Esophagus (tissue), 2 donors: ENCODE data around the gene IRS2. TPM values are rescaled to one million over a fixed set of nuclear protein-coding genes. Genes with fewer than 3 reads are reported as not detected.

Source experiments
- H3K27ac ChIP-seq, 2 donors: one replicate each; pipeline ENCODE4 v1.5.1; 2013; ENCODE audit warnings: low read depth in 2 of 2, mild to moderate bottlenecking in 2 of 2, inconsistent platforms in 1 of 2, low read length in 1 of 2, moderate library complexity in 1 of 2
- H3K27me3 ChIP-seq, 2 donors: one replicate each; pipeline ENCODE4 v1.6.1; 2013; ENCODE audit warnings: low read length in 2 of 2, control low read depth in 1 of 2, mild to moderate bottlenecking in 1 of 2; ENCODE audit not compliant: insufficient read depth in 2 of 2, control insufficient read depth in 1 of 2
- H3K36me3 ChIP-seq, 2 donors: one replicate each; pipeline ENCODE4 v1.6.1; 2013; ENCODE audit warnings: low read length in 1 of 2; ENCODE audit not compliant: control insufficient read depth in 2 of 2, insufficient read depth in 2 of 2
- H3K4me1 ChIP-seq, 2 donors: one replicate each; pipeline ENCODE4 v1.6.1; 2013; ENCODE audit warnings: low read length in 1 of 2; ENCODE audit not compliant: control insufficient read depth in 2 of 2, insufficient read depth in 2 of 2
- H3K4me3 ChIP-seq, 2 donors: one replicate each; pipeline ENCODE4 v1.5.1; 2013; ENCODE audit warnings: low read length in 2 of 2, mild to moderate bottlenecking in 2 of 2, low read depth in 1 of 2, moderate library complexity in 1 of 2
- H3K9me3 ChIP-seq, 2 donors: one replicate each; pipeline ENCODE4 v1.6.1; 2013; ENCODE audit warnings: mild to moderate bottlenecking in 2 of 2, low read depth in 1 of 2, low read length in 1 of 2, moderate library complexity in 1 of 2; ENCODE audit not compliant: control insufficient read depth in 2 of 2, insufficient read depth in 1 of 2
- WGBS, 2 donors: extraction: QIAGEN DNeasy Blood & Tissue Kit; methylation state at CpG; one replicate each; pipeline ENCODE4 v1.1.7; 2013; 5-methylcytosine and 5-hydroxymethylcytosine counted together
- polyA plus RNA-seq, 2 donors: library from polyadenylated mRNA; stranded (reverse); fragments of 200-250 nt; gene quantifications; one replicate each; pipeline ENCODE4 v1.2.3, GENCODE V29; 2013
- donor health status: healthy with polysubstance abuse.
- donor health status: Bipolar disorder and iron deficiency.

The IRS2 gene
- polyA plus RNA-seq, 2 donors, result 1.6 to 2.6 TPM

- H3K27ac ChIP-seq, result no peak overlapping the region
- H3K9me3 ChIP-seq, result no peaks in the 10 kb centered on the region
- 91 to 93% methylated on average over 13 of the region's 13 CpGs for WGBS, 2 donors
- H3K27me3 ChIP-seq, result no peaks in the 10 kb centered on the region
- H3K36me3 ChIP-seq, result no peaks in the 10 kb centered on the region
- H3K4me3 ChIP-seq, result no peak overlapping the region
- no peaks in the 10 kb centered on the region for H3K4me1 ChIP-seq
These were observed 55.5 kb downstream of the IRS2 start for GRCh38 chr13:109730812-109731335.

GRCh38 chr13:109728791-109729731 is 57.3 kb downstream of the IRS2 start:
- Histone ChIP-seq H3K27ac (no peak overlapping the region), H3K4me3 (no peak overlapping the region), H3K9me3 (no peaks in the 10 kb centered on the region), H3K27me3 (no peaks in the 10 kb centered on the region), H3K4me1 (no peaks in the 10 kb centered on the region), H3K36me3 (no peaks in the 10 kb centered on the region)
- WGBS, 2 donors, result 64 to 67% methylated on average over 17 of the region's 17 CpGs

- Histone ChIP-seq H3K27ac (no peak overlapping the region), H3K36me3 (no peaks in the 10 kb centered on the region), H3K4me3 (no peak overlapping the region), H3K4me1 (no peaks in the 10 kb centered on the region), H3K9me3 (no peaks in the 10 kb centered on the region), H3K27me3 (no peaks in the 10 kb centered on the region)
- 84 to 86% methylated on average over 10 of the region's 10 CpGs for WGBS, 2 donors
These were observed 58.3 kb downstream of the IRS2 start for GRCh38 chr13:109728061-109728460.

- Histone ChIP-seq H3K4me3 (no peak overlapping the region), H3K36me3 (no peaks in the 10 kb centered on the region), H3K4me1 (no peaks in the 10 kb centered on the region), H3K9me3 (no peaks in the 10 kb centered on the region), H3K27ac (no peak overlapping the region), H3K27me3 (no peaks in the 10 kb centered on the region)
- 85 to 92% methylated on average over 5 of the region's 5 CpGs for WGBS, 2 donors
These were observed 59.1 kb downstream of the IRS2 start for GRCh38 chr13:109727251-109727650.

GRCh38 chr13:109725995-109726637 is 60.3 kb downstream of the IRS2 start:
- 87 to 93% methylated on average over 7 of the region's 7 CpGs for WGBS, 2 donors
- Histone ChIP-seq H3K27me3 (no peaks in the 10 kb centered on the region), H3K9me3 (no peaks in the 10 kb centered on the region), H3K4me1 (no peaks in the 10 kb centered on the region), H3K36me3 (no peaks in the 10 kb centered on the region), H3K27ac (no peak overlapping the region), H3K4me3 (no peak overlapping the region)

- 48 to 55% methylated on average over 4 of the region's 4 CpGs for WGBS, 2 donors
- Histone ChIP-seq H3K36me3 (no peaks in the 10 kb centered on the region), H3K4me3 (no peak overlapping the region), H3K27ac (no peak overlapping the region), H3K27me3 (no peaks in the 10 kb centered on the region), H3K9me3 (no peaks in the 10 kb centered on the region), H3K4me1 (no peaks in the 10 kb centered on the region)
These were observed 61.1 kb downstream of the IRS2 start for GRCh38 chr13:109725297-109725696.

GRCh38 chr13:109724603-109725002 is 61.8 kb downstream of the IRS2 start:
- H3K27ac ChIP-seq, result no peak overlapping the region
- no peaks in the 10 kb centered on the region for H3K4me1 ChIP-seq
- no peaks in the 10 kb centered on the region for H3K27me3 ChIP-seq
- no peak overlapping the region for H3K4me3 ChIP-seq
- WGBS, 2 donors, result 86 to 92% methylated on average over 6 of the region's 6 CpGs
- H3K36me3 ChIP-seq, result no peaks in the 10 kb centered on the region
- no peaks in the 10 kb centered on the region for H3K9me3 ChIP-seq

GRCh38 chr13:109723046-109723445 is 63.3 kb downstream of the IRS2 start:
- WGBS, 2 donors, result 82 to 86% methylated on average over 3 of the region's 3 CpGs

GRCh38 chr13:109722068-109722467 is 64.3 kb downstream of the IRS2 start:
- Histone ChIP-seq H3K36me3 (no peaks in the 10 kb centered on the region), H3K27ac (no peak overlapping the region), H3K4me1 (no peaks in the 10 kb centered on the region), H3K4me3 (no peak overlapping the region), H3K27me3 (no peaks in the 10 kb centered on the region), H3K9me3 (no peaks in the 10 kb centered on the region)
- WGBS, 2 donors, result 82 to 85% methylated on average over 6 of the region's 6 CpGs

More at GRCh38 chr13:109723046-109723445, 63.3 kb downstream of the IRS2 start:
- Histone ChIP-seq H3K4me3 (no peak overlapping the region), H3K27me3 (no peaks in the 10 kb centered on the region), H3K27ac (no peak overlapping the region), H3K4me1 (no peaks in the 10 kb centered on the region), H3K9me3 (no peaks in the 10 kb centered on the region), H3K36me3 (no peaks in the 10 kb centered on the region)
